HPDE6-E6E7 (cell line): ENCODE measurements around the gene NPEPPS.
"Not testable (repeated sequence)": the region's sequence is repeated elsewhere in the genome, so short reads cannot be mapped to it uniquely, and the experiment has no call there.

Experiments used
- DNase-seq: peaks from one replicate; pipeline ENCODE4 v3.0.0; 2011; ENCODE audit warnings: missing footprints; ENCODE audit errors: extremely low spot score

NPEPPS gene

GRCh38 chr17:47560517-47561043 lies 29.7 kb downstream of the NPEPPS start:
- not testable (repeated sequence) for DNase-seq

DNA sequence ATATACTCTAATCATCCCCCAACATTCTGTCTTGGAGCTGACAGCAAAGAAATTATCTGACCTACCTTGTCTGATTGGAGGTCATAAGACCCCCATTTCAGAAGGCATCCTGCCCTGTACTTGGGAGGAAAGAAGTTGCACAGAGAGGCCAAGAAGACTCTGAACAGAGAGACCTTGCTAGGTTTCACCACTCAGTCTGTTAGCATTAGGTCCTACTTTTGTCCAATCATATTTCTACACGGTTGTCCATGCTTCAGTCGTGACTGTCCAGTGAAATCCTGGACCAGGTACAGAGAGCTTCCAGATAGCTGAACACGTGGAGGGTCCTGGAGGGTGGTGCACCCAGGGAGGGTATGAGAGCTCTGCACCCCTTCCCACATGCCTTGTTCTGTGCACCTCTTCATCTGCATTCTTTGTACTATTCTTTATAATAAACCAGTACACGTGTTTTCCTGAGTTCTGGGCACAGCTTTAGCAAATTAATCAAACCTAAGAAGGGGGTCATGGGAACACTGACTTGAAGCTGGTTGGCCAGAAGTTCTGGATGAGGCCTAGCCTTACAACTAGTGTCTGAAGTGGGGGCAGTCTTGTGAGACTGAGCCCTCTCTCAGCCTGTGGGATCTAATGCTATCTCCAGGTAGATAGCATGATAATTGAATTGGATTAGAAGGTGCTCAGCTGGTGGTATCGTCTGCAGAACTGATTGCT lies 30.9 kb downstream of the NPEPPS start:
- DNase-seq: not testable (repeated sequence)

DNA sequence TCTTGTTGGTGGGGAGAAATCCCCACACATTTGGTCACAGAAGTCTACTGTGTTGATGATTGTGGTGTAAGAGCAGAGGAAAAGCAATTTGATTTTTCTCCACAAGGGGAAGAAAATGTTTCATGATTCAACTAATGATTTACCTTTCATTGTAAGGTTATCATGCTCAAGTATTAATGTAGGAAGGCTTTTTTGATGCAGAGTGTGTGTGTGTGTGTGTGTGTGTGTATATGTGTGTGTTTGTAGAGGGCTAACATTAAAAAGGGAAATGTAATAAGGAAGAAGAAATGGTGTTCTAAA lies 31.4 kb downstream of the NPEPPS start:
- DNase-seq: not testable (repeated sequence)

DNA sequence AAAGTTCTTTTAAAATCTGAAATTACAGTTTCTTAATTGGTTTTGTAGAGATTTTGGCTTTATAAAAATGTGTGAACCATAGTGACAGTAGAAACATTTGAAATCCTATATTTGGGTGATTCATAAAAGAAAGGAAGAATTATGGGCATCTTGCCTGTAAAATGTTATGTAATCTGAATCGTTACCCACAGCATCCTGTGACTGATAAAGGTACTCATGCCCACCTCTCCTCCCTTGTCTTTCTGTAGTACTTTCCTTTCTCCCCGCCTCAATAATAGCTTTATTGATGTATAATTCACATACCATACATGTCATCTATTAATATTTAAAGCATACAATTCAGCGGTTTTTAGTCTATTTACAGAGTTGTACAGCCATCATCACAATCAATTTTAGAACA lies 36.4 kb downstream of the NPEPPS start:
- DNase-seq: not testable (repeated sequence)

- DNase-seq: not testable (repeated sequence)
These were observed 41.7 kb downstream of the NPEPPS start for GRCh38 chr17:47572561-47572960.

DNA sequence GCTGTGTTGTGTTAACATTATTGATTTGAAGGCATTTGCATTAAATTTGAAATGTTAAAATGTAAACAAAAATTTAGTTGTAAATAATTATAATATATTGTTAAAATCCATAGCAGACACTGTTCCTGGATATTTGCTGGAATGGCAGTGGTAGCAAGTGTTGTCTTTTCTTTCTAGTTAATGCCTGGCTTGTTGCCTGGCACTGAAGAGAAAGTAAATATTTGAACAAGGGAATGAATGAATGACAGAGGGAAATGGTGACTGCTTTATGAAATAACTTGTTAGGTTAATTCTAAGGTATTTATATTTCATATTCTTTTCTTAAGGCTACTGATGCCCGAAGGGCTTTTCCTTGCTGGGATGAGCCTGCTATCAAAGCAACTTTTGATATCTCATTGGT lies 51.5 kb downstream of the NPEPPS start:
- not testable (repeated sequence) for DNase-seq

DNA sequence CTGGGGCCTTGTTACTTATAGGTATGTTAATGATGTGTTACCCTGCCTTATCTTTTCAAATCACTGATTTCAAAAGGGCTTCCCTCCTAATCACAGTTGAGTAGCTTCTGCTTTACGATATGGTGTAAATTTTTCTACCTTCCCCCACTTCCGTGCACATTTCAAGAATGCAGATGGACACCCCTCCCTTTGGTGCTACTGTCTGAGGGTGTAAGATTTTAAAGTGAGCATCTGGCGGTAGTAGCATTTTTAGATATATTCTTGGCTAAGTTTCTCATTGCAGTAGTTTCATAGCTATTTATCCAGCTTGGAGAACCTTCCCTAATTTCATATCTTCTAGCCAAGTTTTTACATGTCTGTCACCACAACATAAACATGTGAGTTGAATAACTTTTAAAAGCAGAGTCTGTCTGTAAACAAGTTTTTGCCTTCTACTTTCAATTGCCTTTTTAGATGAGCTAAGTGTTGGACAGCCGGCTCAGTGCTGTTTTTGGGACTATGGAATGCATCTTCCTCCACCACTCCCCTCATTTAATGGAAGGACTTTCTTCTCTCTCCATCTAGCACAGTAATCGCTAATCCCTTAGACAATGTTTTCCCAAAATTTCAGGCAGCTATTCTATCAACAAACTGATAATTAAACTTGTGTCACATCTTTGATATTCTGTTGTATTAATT lies 55.6 kb downstream of the NPEPPS start:
- not testable (repeated sequence) for DNase-seq

- DNase-seq: not testable (repeated sequence)
These were observed 62.6 kb downstream of the NPEPPS start for GRCh38 chr17:47593522-47593921.

- DNase-seq: no peak
These were observed 73.1 kb downstream of the NPEPPS start for GRCh38 chr17:47603830-47604597.

DNA sequence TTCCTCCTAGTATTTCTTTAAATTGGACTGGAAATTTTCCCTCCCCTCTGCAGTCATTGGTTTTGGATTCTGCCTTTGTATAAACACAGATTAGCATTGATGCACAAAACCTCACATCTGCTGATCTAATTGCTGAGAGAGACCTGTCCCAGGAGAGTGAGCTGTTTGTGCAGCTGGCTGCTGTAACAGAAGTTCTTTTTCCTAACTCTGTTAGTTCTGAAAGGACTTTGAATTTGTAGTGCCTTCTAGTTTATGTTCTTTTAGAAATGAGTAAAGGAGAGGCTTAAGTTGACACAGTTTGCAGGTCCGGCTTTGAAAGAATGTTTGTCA lies 73.7 kb downstream of the NPEPPS start:
- no peak for DNase-seq

- DNase-seq: no peak
These were observed 74.1 kb downstream of the NPEPPS start for GRCh38 chr17:47605011-47605410.

DNA sequence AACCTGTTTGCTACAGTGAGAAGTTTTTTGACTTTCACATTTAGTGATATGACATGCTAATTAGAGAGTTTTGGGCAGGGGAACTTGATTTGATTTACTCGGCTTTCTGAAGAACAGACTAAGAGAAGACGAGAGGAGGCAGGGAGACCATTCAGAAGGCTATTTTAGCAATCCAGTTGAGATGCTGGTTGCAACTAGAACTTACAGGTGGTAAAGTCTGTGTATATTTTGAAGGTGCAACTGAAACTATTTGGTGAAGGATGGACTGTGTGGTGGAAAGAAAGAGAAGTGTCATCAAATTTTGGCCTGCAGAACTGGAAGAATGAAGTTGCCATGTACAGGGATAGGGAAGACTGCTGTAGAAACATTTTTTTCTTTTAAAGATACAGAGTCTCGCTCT lies 76.6 kb downstream of the NPEPPS start:
- DNase-seq: no peak

DNA sequence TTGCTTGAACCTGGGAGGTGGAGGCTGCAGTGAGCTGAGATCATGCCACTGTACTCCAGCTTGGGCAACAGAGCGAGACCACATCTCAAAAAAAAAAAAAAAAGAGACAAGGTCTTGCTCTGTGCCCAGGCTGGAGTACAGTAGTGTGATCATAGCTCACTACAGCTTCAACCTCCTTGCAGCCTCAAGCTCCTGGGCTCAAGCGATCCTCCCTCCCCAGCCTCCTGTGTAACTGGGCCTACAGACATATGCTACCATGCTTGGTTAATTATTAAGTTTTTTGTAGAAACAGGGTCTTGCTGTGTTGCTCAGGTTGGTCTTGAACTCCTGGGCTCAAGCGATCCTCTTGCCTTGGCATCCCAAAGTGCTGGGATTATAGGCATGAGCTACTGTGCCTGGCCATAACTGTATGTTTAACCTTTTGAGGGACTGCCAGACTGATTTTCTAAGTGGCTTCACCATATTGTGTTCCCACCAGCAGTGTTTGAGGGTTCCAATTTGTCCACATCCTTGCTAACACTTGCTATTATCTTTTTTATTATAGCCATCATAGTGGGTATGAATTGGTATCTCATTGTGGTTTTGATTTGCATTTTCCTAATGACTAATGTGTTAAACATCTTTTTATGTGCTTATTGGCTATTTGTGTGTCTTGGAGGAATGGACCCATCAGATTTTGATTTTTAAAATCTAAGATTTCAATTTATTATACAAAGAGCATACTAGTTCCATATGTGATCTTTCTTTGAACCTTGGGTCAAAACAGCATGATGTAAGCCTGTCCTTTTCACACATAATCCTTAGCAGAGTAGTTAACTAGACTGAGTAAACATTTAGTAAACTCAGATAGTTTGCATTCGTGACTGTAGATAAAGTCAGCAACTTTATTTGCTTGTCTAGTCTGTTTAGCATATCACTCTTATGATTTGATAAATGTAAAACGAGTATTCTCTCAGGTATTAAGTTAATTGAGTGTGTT lies 80.8 kb downstream of the NPEPPS start:
- no peak for DNase-seq

- DNase-seq: no peak
These were observed 85.0 kb downstream of the NPEPPS start for GRCh38 chr17:47615766-47616424.

DNA sequence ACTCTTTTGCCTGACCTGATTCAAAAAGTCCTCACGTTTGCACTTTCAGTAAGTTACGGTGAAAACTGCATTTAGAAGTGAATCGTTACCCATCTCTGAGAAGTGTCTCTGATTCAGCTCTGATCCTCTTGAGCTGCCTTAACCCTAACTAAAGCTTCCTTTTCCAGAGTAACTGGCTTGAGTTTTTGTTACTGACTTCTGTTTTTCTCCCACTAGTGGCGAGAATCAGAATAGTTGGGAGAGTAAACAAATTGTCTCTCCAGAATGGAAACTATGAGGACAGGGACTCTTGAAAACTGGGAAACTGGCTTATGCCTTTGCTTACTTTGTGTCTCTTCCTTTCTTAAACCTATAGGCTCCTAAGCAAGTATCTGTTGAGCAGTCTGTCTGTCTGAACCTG lies 87.5 kb downstream of the NPEPPS start:
- DNase-seq: no peak

GRCh38 chr17:47620503-47621245 lies 89.8 kb downstream of the NPEPPS start:
- DNase-seq: peak; percentile 70

- DNase-seq: peak; percentile 91
These were observed 90.6 kb downstream of the NPEPPS start for GRCh38 chr17:47621293-47622179.

GRCh38 chr17:47622180-47622549 lies 91.3 kb downstream of the NPEPPS start:
- no peak for DNase-seq

DNA sequence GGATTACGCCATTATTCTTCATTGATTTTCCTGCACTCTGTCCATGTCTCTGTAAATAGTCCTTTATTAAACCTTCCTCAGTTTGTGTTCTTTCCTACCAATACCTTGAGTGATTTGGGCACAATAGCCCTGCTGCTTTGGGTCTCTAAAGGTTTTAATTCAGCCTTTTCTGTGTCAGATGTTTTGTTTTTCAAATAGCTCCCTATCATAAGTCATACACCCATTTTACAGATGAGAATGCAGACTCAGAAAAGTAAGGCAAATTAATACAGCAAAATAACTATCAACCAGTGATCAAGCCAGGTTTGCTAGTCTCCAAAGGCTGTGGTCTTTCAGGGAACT lies 93.8 kb downstream of the NPEPPS start:
- no peak for DNase-seq
